K562 (cell line): ENCODE measurements around the gene TMOD3. TPM values are rescaled to one million over a fixed set of nuclear protein-coding genes. Genes with fewer than 3 reads are reported as not detected.

Source experiments
- CEBPB ChIP-seq: fragments of 450-650 bp; IDR thresholded peaks from 2 replicates; pipeline ENCODE4 v1.6.1; 2016; ENCODE audit warnings: missing genetic modification characterization, missing compliant biosample characterization
- KAT2B ChIP-seq: IDR thresholded peaks from one replicate; pipeline ENCODE4 v1.6.1; 2012; ENCODE audit warnings: low read depth, mild to moderate bottlenecking, control low read depth, inconsistent platforms, low read length, moderate library complexity
- ZNF764 ChIP-seq: fragments of 250-450 bp; sonication (Bioruptor Pico); IDR thresholded peaks from 2 replicates; pipeline ENCODE4 v1.4.0; 2020; ENCODE audit warnings: low read depth, mild to moderate bottlenecking, moderate library complexity
- polyA plus RNA-seq, 8 experiments: library from polyadenylated mRNA; depleted of rRNA in 4 of 8; stranded (reverse) in 5 of 8; unstranded in 3 of 8; fragments of >200 nt; fragmentation: Nextera tagmentation in 2 of 8; fragmentation: Illumina TruSeq in 1 of 8; extraction: Ambion mirVana in 2 of 8; extraction: Trizol in 1 of 8; gene quantifications; 2 replicates each; pipeline versions ENCODE4 v1.2.1 to v1.2.3, GENCODE V29; 2011 to 2014; ENCODE audit warnings: inconsistent platforms in 1 of 8, missing spikeins in 1 of 8
- total RNA-seq, 7 experiments: library from RNA; depleted of rRNA in 6 of 7; stranded (reverse); fragments of >200 nt in 6 of 7; fragmentation: Illumina TruSeq in 2 of 7; extraction: Trizol in 2 of 7; gene quantifications; 2 replicates each; pipeline versions ENCODE4 v1.2.1 to v1.2.3, GENCODE V29; 2011 to 2021; ENCODE audit warnings: low replicate concordance in 1 of 7
- TF ChIP-seq, protein P1 (sequence below): fragments of 450-650 bp; IDR thresholded peaks from 2 replicates; pipeline ENCODE4 v1.6.1; 2016; ENCODE audit warnings: antibody characterized with exemption
- TF ChIP-seq, protein P2 (sequence below): fragments of 450-650 bp; formaldehyde crosslinking; IDR thresholded peaks from 2 replicates; pipeline ENCODE4 v1.4.0; 2020; ENCODE audit warnings: mild to moderate bottlenecking
- TF ChIP-seq, protein P3 (sequence below): fragments of 150-350 bp; IDR thresholded peaks from 2 replicates; pipeline ENCODE4 v1.6.1; 2014; ENCODE audit warnings: low read depth, mild to moderate bottlenecking, low read length, borderline replicate concordance

Gene TMOD3
- total and polyA plus RNA-seq, 9 of the 15 experiments (the other 6 are each of a cell fraction or from before 2014, with no cell fraction given) = 6.8 to 45.0 (median 30.9) TPM

DNA sequence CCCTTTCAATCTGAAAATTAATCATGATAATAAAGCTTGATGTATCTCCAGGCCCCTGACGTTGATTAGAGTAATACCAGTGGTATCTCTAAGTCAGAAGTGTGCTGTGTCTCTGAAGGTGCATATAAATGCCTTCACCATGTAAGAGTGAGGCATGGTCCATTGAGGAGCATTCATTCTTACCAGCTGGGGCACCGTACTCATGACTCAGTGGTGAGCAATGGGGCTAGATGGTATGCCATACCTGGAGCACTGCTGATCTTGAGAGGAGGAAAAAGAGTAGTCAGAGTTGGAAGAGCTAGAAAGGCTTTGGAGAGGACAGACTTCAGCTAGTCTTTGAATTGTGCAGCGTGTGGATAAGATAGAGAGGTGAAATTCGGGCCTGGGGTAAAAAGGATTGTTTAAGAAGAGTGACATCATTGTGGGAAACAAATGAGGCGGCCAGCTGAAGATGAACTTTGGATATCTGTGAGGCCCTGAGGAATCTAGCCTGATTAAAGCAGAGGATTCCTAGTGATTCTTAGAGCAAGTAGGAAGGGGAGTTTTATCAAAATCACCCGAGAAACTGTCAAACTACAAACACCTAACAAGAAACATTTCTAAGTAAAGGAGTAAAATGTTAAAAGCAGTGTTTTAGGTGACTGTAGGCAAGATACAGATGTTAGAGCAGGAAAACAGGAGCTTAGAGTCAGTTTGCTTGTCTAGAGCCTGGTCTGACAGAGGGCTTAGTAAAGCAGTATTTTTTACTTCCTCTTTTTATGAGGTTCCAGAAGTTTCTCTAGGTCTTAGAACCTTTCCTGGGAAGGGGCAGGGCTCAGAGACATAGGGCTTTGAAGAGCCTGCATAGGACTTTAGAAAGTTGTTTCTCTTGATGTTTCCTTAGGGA, 13.6 kb downstream of the TMOD3 start (continued):
- TF ChIP-seq, protein P1, sequence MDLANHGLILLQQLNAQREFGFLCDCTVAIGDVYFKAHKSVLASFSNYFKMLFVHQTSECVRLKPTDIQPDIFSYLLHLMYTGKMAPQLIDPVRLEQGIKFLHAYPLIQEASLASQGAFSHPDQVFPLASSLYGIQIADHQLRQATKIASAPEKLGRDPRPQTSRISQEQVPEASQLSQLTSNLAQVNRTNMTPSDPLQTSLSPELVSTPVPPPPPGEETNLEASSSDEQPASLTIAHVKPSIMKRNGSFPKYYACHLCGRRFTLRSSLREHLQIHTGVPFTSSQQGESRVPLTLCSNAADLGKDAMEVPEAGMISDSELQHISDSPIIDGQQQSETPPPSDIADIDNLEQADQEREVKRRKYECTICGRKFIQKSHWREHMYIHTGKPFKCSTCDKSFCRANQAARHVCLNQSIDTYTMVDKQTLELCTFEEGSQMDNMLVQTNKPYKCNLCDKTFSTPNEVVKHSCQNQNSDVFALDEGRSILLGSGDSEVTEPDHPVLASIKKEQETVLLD = no peak
- TF ChIP-seq CEBPB (tag) (no peak), ZNF764 (CRISPR knock-in tag) (no peak), KAT2B (no peak)
- TF ChIP-seq, protein P2, sequence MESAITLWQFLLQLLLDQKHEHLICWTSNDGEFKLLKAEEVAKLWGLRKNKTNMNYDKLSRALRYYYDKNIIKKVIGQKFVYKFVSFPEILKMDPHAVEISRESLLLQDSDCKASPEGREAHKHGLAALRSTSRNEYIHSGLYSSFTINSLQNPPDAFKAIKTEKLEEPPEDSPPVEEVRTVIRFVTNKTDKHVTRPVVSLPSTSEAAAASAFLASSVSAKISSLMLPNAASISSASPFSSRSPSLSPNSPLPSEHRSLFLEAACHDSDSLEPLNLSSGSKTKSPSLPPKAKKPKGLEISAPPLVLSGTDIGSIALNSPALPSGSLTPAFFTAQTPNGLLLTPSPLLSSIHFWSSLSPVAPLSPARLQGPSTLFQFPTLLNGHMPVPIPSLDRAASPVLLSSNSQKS (CRISPR knock-in tag) = no peak
- TF ChIP-seq, protein P3, sequence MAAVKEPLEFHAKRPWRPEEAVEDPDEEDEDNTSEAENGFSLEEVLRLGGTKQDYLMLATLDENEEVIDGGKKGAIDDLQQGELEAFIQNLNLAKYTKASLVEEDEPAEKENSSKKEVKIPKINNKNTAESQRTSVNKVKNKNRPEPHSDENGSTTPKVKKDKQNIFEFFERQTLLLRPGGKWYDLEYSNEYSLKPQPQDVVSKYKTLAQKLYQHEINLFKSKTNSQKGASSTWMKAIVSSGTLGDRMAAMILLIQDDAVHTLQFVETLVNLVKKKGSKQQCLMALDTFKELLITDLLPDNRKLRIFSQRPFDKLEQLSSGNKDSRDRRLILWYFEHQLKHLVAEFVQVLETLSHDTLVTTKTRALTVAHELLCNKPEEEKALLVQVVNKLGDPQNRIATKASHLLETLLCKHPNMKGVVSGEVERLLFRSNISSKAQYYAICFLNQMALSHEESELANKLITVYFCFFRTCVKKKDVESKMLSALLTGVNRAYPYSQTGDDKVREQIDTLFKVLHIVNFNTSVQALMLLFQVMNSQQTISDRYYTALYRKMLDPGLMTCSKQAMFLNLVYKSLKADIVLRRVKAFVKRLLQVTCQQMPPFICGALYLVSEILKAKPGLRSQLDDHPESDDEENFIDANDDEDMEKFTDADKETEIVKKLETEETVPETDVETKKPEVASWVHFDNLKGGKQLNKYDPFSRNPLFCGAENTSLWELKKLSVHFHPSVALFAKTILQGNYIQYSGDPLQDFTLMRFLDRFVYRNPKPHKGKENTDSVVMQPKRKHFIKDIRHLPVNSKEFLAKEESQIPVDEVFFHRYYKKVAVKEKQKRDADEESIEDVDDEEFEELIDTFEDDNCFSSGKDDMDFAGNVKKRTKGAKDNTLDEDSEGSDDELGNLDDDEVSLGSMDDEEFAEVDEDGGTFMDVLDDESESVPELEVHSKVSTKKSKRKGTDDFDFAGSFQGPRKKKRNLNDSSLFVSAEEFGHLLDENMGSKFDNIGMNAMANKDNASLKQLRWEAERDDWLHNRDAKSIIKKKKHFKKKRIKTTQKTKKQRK = no peak
